HG03354 (cell line): ENCODE results near the gene ERFL.

ENCODE experiments used
- ATAC-seq: cut with Tn5 transposase; IDR thresholded peaks from one replicate; pipeline ENCODE4 v1.9.1; 2021; ENCODE audit warnings: mild to moderate bottlenecking; ENCODE audit not compliant: unreplicated experiment, poor library complexity, severe bottlenecking

ERFL gene

GRCh38 chr19:41868120-41868988 lies 59.9 kb downstream of the ERFL start:
- ATAC-seq, result no peak

- ATAC-seq, result no peak
Observed at GRCh38 chr19:41866284-41866683, 62.0 kb downstream of the ERFL start.

- ATAC-seq, result no peak
Observed at GRCh38 chr19:41864374-41864773, 63.9 kb downstream of the ERFL start.

- ATAC-seq, result no peak
Observed at GRCh38 chr19:41863209-41863931, 64.9 kb downstream of the ERFL start.

- no peak for ATAC-seq
Observed at GRCh38 chr19:41862445-41862986, 65.7 kb downstream of the ERFL start.

- no peak for ATAC-seq
Observed at GRCh38 chr19:41861846-41862245, 66.4 kb downstream of the ERFL start.

- no peak for ATAC-seq
Observed at GRCh38 chr19:41861116-41861768, 67.0 kb downstream of the ERFL start.

- no peak for ATAC-seq
Observed at GRCh38 chr19:41860419-41861115, 67.7 kb downstream of the ERFL start.

- ATAC-seq, result peak; percentile 85
Observed at GRCh38 chr19:41859618-41860418, 68.4 kb downstream of the ERFL start, which contains the start of gene RPS19. Gene RPS19, plus strand, starts transcription at chr19:41860255. Its CDS starts 520 bp downstream, at chr19:41860775.

- ATAC-seq, result no peak
Observed at GRCh38 chr19:41859213-41859617, 69.0 kb downstream of the ERFL start.
